HG03025 (cell line): ENCODE results near the gene MYO18B.

ENCODE experiments used
- ATAC-seq: cut with Tn5 transposase; IDR thresholded peaks from one replicate; pipeline ENCODE4 v1.9.1; 2021; ENCODE audit warnings: mild to moderate bottlenecking, moderate library complexity; ENCODE audit not compliant: unreplicated experiment, low FRiP score

MYO18B gene

DNA sequence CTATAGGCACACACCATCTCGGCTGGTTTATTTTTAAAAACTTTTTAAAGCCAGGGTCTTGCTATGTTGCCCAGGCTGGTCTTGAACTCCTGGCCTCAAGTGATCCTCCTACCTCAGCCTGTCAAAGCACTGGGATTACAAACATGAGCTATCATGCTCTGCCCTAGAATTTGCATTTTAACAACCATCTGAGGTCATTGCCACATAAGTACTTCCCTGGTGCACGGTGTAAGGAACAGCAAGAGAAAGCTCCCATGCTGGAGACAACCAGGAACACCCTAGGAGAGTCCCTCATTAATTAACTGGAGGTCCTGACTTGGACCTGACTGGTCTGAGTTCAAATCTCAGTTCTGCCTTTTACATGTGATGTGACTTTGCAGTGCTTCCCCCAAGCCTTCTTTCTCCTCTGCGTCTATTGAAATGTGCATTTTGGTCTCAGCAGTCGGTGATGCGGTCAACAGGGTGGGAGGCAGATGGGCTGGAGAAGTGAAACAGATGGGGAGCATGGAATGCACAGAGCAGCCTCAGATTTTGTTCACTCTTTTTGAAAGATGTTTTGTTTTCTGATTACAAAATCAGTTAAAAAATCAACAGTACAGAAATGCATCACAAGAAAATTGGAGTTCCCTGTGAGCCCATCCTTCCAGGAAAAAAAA lies 146.5 kb downstream of the MYO18B start:
- no peak for ATAC-seq

DNA sequence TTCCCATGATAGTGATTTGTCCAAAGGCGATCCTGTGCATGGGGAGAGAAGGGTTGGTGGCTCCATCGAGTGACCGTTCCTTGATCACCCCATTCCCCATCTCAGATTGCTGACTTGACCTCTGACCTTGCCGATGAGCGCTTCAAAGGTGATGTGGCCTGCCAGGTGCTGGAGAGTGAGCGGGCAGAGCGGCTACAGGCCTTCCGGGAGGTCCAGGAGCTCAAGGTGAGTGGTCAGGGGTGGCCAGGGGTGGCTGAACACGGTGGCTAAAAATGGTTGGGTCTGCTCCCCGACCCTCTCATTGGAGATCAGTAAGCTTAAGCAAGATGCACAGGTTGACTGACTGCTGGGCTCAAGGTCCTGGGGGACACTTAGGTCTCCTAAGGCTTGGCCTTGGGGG lies 148.7 kb downstream of the MYO18B start:
- no peak for ATAC-seq

GRCh38 chr22:25892678-25893077 lies 150.7 kb downstream of the MYO18B start:
- ATAC-seq = no peak

GRCh38 chr22:25895678-25896077 lies 153.7 kb downstream of the MYO18B start:
- ATAC-seq = no peak

- ATAC-seq = no peak
Observed at GRCh38 chr22:25896098-25896497, 154.1 kb downstream of the MYO18B start.

- ATAC-seq = no peak
Observed at GRCh38 chr22:25896592-25896991, 154.6 kb downstream of the MYO18B start.

GRCh38 chr22:25898707-25899365 lies 156.8 kb downstream of the MYO18B start:
- no peak for ATAC-seq

DNA sequence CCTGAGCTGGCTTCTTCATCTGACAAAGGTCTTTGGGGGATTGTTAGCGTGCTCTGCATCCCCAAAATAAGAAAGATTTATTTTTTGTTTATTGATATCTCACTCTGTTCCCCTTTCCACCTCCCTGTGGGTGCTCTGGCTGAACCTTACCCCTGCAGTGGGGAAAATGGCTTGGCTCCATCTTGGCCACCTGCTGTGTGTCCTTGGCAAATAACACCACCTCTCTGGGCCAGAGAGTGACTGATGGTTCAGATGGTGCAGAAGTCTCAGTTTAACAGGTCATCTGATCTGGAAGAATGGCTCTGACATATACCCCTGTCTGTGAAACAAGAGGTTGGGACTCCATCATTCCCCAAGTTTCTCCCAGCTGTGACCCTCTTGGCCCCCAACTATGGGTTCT lies 157.6 kb downstream of the MYO18B start:
- ATAC-seq = no peak

DNA sequence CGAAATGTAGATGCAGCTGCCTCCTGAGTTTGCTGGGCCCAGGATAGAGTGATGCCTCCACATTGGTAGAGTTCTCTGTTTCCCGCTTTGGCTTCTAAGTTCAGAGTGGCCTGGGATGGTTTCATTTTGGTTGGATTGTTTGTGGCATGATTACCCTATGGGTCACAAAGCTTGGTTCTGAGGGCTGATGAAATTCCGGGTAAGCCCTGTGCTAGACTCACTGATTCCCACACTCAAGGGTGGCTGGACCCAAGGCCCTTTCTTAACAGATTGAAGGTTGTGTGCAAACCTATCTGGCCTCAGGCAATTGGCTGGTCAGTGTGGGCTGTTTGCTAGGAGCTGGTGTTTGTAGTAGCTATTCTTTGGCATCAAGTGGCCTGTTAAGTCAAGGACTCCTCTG lies 158.4 kb downstream of the MYO18B start:
- ATAC-seq = no peak

- ATAC-seq = no peak
Observed at GRCh38 chr22:25900880-25901279, 158.9 kb downstream of the MYO18B start.

DNA sequence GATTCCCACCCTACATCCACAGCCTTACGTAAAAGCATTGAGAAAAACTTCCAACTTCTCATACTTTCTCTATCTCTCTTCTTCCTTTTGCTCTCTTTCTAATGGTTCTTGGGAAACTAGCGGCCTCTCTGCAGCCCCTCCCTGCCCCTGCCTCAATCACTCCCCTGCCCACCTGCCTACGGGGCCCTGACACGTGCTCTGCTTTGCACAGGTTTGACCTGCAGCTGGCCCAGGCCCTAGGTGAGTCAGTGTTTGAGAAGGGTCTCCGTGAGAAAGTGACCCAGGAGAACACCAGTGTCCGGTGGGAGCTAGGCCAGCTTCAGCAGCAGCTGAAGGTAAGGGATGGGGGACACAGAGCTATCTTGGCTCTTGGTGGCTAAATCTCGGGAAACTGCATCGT lies 160.4 kb downstream of the MYO18B start:
- no peak for ATAC-seq

DNA sequence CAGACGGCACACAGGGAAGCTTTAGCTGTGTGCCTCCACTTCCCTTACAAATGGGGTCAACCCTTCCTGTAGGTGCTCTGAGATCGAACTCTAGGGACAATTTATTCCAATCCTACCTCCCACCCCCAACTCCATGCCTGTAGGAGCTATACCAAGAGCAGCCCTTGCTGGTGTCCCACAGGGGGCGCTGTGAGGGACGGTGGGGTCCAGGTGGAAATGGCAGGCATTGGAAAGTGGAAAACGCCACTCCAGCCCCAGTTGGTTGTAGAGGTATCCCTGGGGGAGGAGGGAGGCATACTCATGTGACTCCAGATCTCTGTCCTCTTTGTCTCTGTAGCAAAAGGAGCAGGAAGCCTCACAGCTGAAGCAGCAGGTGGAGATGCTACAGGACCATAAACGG lies 161.3 kb downstream of the MYO18B start:
- no peak for ATAC-seq

GRCh38 chr22:25908212-25908611 lies 166.2 kb downstream of the MYO18B start:
- ATAC-seq = no peak

DNA sequence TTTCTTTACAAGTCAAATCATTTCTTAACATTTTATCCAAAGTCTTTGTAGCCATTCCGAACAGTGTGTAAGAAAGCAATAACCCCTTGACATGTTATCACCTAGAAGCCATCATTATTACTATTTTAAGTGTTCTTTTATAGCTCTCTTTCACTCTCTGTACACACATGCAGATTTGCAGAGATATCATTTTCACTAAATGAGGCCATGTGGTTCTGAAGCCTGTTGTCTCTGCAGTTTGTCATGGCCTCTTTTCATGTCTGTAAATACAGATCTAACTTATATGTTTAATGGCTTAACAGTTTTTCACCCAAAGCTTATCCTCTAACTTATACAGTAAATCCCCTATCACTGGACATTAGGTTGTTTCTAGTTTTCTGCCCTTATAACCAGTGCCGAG lies 166.8 kb downstream of the MYO18B start:
- no peak for ATAC-seq

GRCh38 chr22:25909614-25910387 lies 167.8 kb downstream of the MYO18B start:
- ATAC-seq = no peak

GRCh38 chr22:25911243-25911972 lies 169.4 kb downstream of the MYO18B start:
- ATAC-seq = no peak

DNA sequence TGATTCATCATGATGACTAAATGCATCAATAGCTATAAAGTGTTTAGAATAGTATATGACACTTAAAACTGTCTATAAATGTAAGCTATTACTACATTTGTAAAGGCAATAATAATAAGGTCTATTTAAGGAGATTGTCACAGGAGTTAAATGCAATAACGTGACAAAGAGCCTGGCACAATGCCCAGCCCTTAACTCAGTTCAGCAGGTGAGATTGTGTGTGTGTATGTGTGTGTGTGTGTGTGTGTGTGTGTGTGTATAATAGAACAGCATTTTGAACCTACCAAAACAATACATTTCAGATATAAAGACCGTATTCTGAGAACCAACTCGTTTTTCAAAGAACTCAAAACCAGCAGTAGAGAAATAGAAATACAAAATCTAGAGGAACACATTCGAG lies 177.5 kb downstream of the MYO18B start:
- no peak for ATAC-seq

- no peak for ATAC-seq
Observed at GRCh38 chr22:25922141-25922540, 180.2 kb downstream of the MYO18B start.

DNA sequence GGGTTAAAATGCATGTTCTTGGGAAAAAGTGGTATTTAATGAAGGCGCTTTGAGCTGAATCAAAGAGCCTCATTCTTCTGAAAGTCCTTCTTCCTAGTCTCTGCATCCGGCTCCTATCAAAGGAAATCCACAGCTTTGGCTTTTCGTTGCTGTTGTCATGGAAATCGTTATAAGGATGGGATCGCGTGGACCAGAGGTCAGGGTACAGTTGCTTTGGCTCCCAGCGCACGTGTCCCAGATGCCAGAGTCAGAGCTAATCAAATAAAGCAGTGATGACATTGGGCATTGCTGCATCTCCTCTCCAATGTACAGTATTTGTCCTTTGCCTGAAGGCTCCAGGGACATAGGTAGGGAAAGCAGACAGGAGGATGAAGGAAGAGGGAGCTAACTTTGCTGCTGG lies 181.9 kb downstream of the MYO18B start:
- ATAC-seq = no peak

DNA sequence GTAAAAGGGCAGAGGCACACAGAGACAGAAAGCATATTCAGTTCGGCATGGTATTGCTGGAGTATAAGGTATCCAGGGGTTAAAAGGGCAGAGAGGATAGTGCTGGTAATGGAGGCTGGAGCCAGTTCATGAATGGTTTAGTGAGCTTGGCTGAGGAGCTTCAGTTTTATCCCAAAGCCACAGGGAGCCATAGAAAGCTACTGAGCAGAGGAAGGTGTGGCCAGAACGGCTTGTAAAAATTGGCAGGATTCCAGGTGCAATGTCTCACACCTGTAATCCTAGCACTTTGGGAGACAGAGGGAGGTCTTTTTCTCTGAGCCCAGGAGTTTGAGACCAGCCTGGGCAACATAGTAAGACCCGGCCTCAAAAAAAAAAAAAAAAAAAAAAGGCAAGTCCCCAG lies 186.1 kb downstream of the MYO18B start:
- ATAC-seq = no peak

- no peak for ATAC-seq
Observed at GRCh38 chr22:25929321-25929878, 187.4 kb downstream of the MYO18B start.
